Neuronal stem cell (in vitro differentiated cells): Measurements from ENCODE around the gene UGT1A3.

Experiments
- DNase-seq: peaks from one replicate; pipeline ENCODE4 v3.0.0-alpha.2; 2013; ENCODE audit warnings: low spot score
- H2AFZ ChIP-seq: one replicate; pipeline ENCODE4 v1.6.1; 2013; ENCODE audit warnings: mild to moderate bottlenecking, low read length, inconsistent platforms
- H2AK5ac ChIP-seq: 2 replicates; pipeline ENCODE4 v1.6.1; 2013; ENCODE audit warnings: low read depth, mild to moderate bottlenecking, inconsistent platforms, low read length, moderate library complexity, mixed read lengths
- H2BK120ac ChIP-seq: 2 replicates; pipeline ENCODE4 v1.6.1; 2013; ENCODE audit warnings: low read depth, mild to moderate bottlenecking, inconsistent platforms, low read length, moderate library complexity, mixed read lengths
- H2BK12ac ChIP-seq: one replicate; pipeline ENCODE4 v1.6.1; 2013; ENCODE audit warnings: low read length, inconsistent platforms
- H2BK15ac ChIP-seq: 2 replicates; pipeline ENCODE4 v1.6.1; 2013; ENCODE audit warnings: mild to moderate bottlenecking, low read length, inconsistent platforms, mixed read lengths
- H2BK5ac ChIP-seq: one replicate; pipeline ENCODE4 v1.6.1; 2013; ENCODE audit warnings: inconsistent platforms, mild to moderate bottlenecking, low read length, moderate library complexity
- H3K14ac ChIP-seq: one replicate; pipeline ENCODE4 v1.6.1; 2013; ENCODE audit warnings: low read length, inconsistent platforms
- H3K18ac ChIP-seq: 2 replicates; pipeline ENCODE4 v1.6.1; 2013; ENCODE audit warnings: low read length, inconsistent platforms
- H3K23ac ChIP-seq: 2 replicates; pipeline ENCODE4 v1.6.1; 2013; ENCODE audit warnings: low read depth, mild to moderate bottlenecking, mixed read lengths, low read length, inconsistent platforms; ENCODE audit not compliant: poor library complexity
- H3K27ac ChIP-seq: replicated peaks from 3 replicates; pipeline ENCODE4 v1.5.1; 2013; ENCODE audit warnings: low read length, inconsistent platforms
- H3K27me3 ChIP-seq, 3 experiments: 2 replicates each; pipeline ENCODE4 v1.6.1; 2013; ENCODE audit warnings: low read length in 3 of 3, mild to moderate bottlenecking in 2 of 3, inconsistent platforms in 1 of 3, low read depth in 1 of 3, mixed read lengths in 1 of 3, moderate library complexity in 1 of 3; ENCODE audit not compliant: control insufficient read depth in 3 of 3, insufficient read depth in 3 of 3
- H3K36me3 ChIP-seq, 2 donors: replicated peaks in 1 of 2; 2 replicates each; pipeline ENCODE4 v1.6.1; 2013; ENCODE audit warnings: low read length in 2 of 2; ENCODE audit not compliant: control insufficient read depth in 2 of 2, insufficient read depth in 2 of 2
- H3K4ac ChIP-seq: 2 replicates; pipeline ENCODE4 v1.6.1; 2013; ENCODE audit warnings: inconsistent platforms, mild to moderate bottlenecking, low read length, moderate library complexity
- H3K4me1 ChIP-seq, 2 donors: 1 replicate in 1 of 2; 2 replicates in 1 of 2; pipeline ENCODE4 v1.6.1; 2013; ENCODE audit warnings: low read length in 2 of 2, low read depth in 1 of 2; ENCODE audit not compliant: control insufficient read depth in 2 of 2, insufficient read depth in 1 of 2
- H3K4me2 ChIP-seq: one replicate; pipeline ENCODE4 v1.6.1; 2013; ENCODE audit warnings: mild to moderate bottlenecking, low read length, inconsistent platforms; ENCODE audit not compliant: insufficient read depth, poor library complexity, severe bottlenecking
- H3K4me3 ChIP-seq, 2 donors: 2 replicates each; pipeline ENCODE4 v1.5.1; 2013; ENCODE audit warnings: low read length in 2 of 2, mild to moderate bottlenecking in 2 of 2, inconsistent platforms in 1 of 2, moderate library complexity in 1 of 2
- H3K79me1 ChIP-seq: one replicate; pipeline ENCODE4 v1.6.1; 2013; ENCODE audit warnings: low read depth, mild to moderate bottlenecking, inconsistent platforms, low read length, moderate library complexity
- H3K9ac ChIP-seq: one replicate; pipeline ENCODE4 v1.6.1; 2013; ENCODE audit warnings: mild to moderate bottlenecking, low read depth, low read length, inconsistent platforms; ENCODE audit not compliant: poor library complexity
- H3K9me3 ChIP-seq, 2 donors: replicated peaks in 1 of 2; 2 replicates each; pipeline versions ENCODE3 to v1.6.1; 2013; ENCODE audit warnings: low read length in 2 of 2, mild to moderate bottlenecking in 2 of 2, inconsistent platforms in 1 of 2, low read depth in 1 of 2, mixed read lengths in 1 of 2, moderate library complexity in 1 of 2; ENCODE audit not compliant: control insufficient read depth in 2 of 2, insufficient read depth in 1 of 2
- H4K8ac ChIP-seq: one replicate; pipeline ENCODE4 v1.6.1; 2013; ENCODE audit warnings: low read depth, mild to moderate bottlenecking, inconsistent platforms, low read length, moderate library complexity
- H4K91ac ChIP-seq: one replicate; pipeline ENCODE4 v1.6.1; 2013; ENCODE audit warnings: low read length, low read depth, mild to moderate bottlenecking, inconsistent platforms; ENCODE audit not compliant: poor library complexity
- WGBS, 2 donors: extraction: QIAGEN DNeasy Blood & Tissue Kit; methylation state at CpG; one replicate each; pipeline ENCODE4 v1.1.7; 2013; ENCODE audit warnings: missing lambda C conversion rate in 2 of 2, mixed read lengths in 1 of 2; ENCODE audit not compliant: insufficient read length in 2 of 2, insufficient replicate concordance in 1 of 2; ENCODE audit errors: extremely low coverage in 2 of 2; 5-methylcytosine and 5-hydroxymethylcytosine counted together

Gene UGT1A3

DNA sequence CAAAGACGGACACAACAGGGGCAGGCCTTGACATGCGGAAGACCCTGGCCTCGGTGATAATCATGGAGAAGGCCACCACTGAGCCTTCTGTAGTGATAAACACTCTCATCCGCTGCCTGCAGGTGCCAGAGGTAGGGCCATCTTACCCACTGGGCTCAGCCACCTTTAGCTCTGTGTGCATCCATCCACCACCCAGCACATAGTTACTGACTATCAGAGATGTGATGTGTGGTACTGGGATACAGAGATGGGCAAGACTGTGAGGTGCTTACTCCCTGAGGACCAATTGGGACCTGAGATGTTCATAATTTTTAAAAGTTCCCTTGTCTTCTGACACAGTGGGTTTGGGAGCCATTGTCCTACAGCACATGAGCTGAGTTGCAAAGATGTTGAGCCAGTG, 50.9 kb downstream of the UGT1A3 start:
- H3K4ac ChIP-seq: no peak overlapping the region
- peaks cover 0 to 2% (median 0%) of the 10 kb centered on the region in 3 experiments for H3K27me3 ChIP-seq
- no peak overlapping the region for H2BK12ac ChIP-seq
- H2AFZ ChIP-seq: no peak overlapping the region
- no peaks in the 10 kb centered on the region for H3K79me1 ChIP-seq
- no peak overlapping the region for H3K27ac ChIP-seq
- H2BK5ac ChIP-seq: no peak overlapping the region
- H2AK5ac ChIP-seq: no peak overlapping the region
- H3K23ac ChIP-seq: no peak overlapping the region
- no peak overlapping the region for H2BK120ac ChIP-seq
- no peak overlapping the region for H4K91ac ChIP-seq
- peak overlapping the region; percentile 55 for H3K9ac ChIP-seq
- peaks cover 4 to 6% of the 10 kb centered on the region in 2 donors for H3K9me3 ChIP-seq
- no peak overlapping the region for H3K18ac ChIP-seq
- no peak for DNase-seq
- H3K36me3 ChIP-seq: no peaks in the 10 kb centered on the region
- H4K8ac ChIP-seq: no peak overlapping the region
- WGBS, 2 donors: no CpG with 5 or more reads among the region's 4 CpGs
- H3K4me1 ChIP-seq: no peaks in the 10 kb centered on the region
- H3K14ac ChIP-seq: no peak overlapping the region
- no peak overlapping the region for H3K4me2 ChIP-seq
- H3K4me3 ChIP-seq: peak overlapping the region in 1 of 2 donors; percentile 62
- no peak overlapping the region for H2BK15ac ChIP-seq

DNA sequence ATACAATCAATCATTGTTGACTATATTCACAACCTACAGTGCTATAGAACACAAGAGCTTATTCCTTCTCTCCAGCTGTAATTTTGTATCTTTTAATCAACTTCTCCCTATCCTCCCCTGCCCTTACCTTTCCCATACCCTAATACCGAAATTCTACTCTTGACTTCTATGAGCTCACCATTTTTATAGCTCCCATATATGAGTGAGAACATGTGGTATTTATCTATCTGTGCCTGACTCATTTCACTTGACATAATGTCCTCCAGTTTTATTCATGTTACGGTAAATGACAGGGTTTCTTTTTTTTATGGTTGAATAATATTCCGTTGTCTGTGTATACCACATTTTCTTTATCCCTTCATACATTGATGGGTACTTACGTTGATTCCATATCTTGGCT, 51.9 kb downstream of the UGT1A3 start:
- no peaks in the 10 kb centered on the region for H3K4me1 ChIP-seq
- peaks cover 4% of the 10 kb centered on the region in 2 donors for H3K9me3 ChIP-seq
- WGBS, 2 donors: 100% methylated on average over 1 of the region's 4 CpGs; no CpG with 5 or more reads in 1 of the 2 donors
- H3K4me2 ChIP-seq: no peak overlapping the region
- no peak overlapping the region for H2BK120ac ChIP-seq
- no peak overlapping the region for H2BK15ac ChIP-seq
- no peak overlapping the region for H3K14ac ChIP-seq
- no peak overlapping the region for H3K27ac ChIP-seq
- H3K36me3 ChIP-seq: no peaks in the 10 kb centered on the region
- no peaks in the 10 kb centered on the region for H3K79me1 ChIP-seq
- no peak overlapping the region for H2AK5ac ChIP-seq
- H2AFZ ChIP-seq: no peak overlapping the region
- no peak overlapping the region for H4K8ac ChIP-seq
- no peak overlapping the region for H3K4ac ChIP-seq
- no peak overlapping the region for H2BK12ac ChIP-seq
- peaks cover 0 to 2% (median 0%) of the 10 kb centered on the region in 3 experiments for H3K27me3 ChIP-seq
- H3K4me3 ChIP-seq: no peak overlapping the region
- no peak overlapping the region for H2BK5ac ChIP-seq
- no peak overlapping the region for H3K18ac ChIP-seq
- DNase-seq: no peak
- H3K9ac ChIP-seq: no peak overlapping the region
- H4K91ac ChIP-seq: no peak overlapping the region
- no peak overlapping the region for H3K23ac ChIP-seq

DNA sequence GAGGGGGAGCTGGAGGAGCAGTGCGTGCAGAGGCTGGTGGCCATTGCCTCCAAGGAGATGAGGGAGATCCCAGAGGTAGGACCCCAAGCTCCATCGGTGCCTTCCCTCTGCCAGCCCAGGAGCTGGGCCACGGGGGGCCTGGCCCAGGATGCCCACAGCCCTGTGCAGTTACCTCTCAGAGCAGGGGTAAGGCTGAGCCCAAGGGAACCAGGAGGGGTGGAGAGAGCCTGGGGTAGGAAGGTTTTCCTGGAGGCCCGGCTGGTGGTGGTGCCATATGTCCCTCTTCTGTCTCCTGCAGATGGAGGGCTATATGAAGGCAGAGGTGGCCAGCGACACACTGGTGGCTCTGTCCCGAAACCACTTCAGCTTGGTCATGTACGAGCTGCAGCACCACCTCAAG, 60.7 kb downstream of the UGT1A3 start:
- H2BK120ac ChIP-seq: no peak overlapping the region
- H3K27me3 ChIP-seq: peaks cover 0 to 2% (median 0%) of the 10 kb centered on the region in 3 experiments
- H3K4me2 ChIP-seq: no peak overlapping the region
- no peak overlapping the region for H4K8ac ChIP-seq
- H3K4ac ChIP-seq: no peak overlapping the region
- no peak overlapping the region for H2BK12ac ChIP-seq
- H2BK5ac ChIP-seq: no peak overlapping the region
- H3K9me3 ChIP-seq: peaks cover 0 to 1% of the 10 kb centered on the region in 2 donors
- no peak overlapping the region for H4K91ac ChIP-seq
- no peak overlapping the region for H3K23ac ChIP-seq
- no peak overlapping the region for H3K9ac ChIP-seq
- no peak for DNase-seq
- H3K14ac ChIP-seq: no peak overlapping the region
- WGBS, 2 donors: no CpG with 5 or more reads among the region's 7 CpGs
- H3K4me1 ChIP-seq: no peaks in the 10 kb centered on the region
- no peak overlapping the region for H2AFZ ChIP-seq
- H3K18ac ChIP-seq: no peak overlapping the region
- no peak overlapping the region for H3K4me3 ChIP-seq
- no peak overlapping the region for H2AK5ac ChIP-seq
- H3K36me3 ChIP-seq: no peaks in the 10 kb centered on the region
- H3K79me1 ChIP-seq: no peaks in the 10 kb centered on the region
- H3K27ac ChIP-seq: no peak overlapping the region
- no peak overlapping the region for H2BK15ac ChIP-seq

DNA sequence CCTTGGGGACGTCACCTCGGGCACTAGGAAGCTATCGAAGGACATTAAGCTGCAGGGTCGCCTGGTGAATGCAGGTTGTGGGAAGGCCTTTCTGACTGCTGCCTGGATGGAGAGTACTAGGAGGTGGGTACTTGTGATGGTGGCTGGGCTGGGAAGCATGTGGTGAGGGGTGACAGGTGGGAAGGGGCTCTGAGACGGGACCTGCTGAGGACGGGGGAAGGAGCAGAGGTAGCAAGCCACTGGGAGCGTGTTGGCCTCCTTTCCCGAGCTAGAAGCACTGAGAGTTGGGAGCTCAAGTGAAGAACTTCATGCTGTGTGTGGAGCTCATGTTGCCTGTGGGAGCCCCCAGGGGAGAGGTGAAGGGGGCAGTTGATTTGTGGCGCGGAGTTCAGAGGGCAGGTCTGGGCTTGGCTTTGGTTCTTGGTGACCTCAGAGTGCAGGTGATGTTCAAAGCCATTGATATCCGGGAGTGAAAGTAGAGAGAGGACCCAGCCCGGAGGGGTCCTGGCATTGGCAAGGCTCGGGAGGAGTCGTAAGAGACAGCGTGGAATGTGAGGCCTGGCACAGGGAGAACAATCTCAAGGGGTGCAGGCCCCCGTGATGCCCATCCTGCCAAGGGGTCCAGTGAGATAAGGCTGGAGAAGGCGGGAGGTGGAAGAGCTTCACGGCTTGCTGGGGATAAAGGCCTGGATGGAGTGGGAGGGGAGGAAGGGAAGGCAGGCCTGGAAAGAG, 62.5 kb downstream of the UGT1A3 start:
- H3K9me3 ChIP-seq: no peaks in the 10 kb centered on the region
- H3K23ac ChIP-seq: no peak overlapping the region
- H3K9ac ChIP-seq: peak overlapping the region; percentile 3
- no peak overlapping the region for H2BK5ac ChIP-seq
- H3K4me1 ChIP-seq: no peaks in the 10 kb centered on the region
- H2AFZ ChIP-seq: no peak overlapping the region
- no peak overlapping the region for H2AK5ac ChIP-seq
- H3K18ac ChIP-seq: no peak overlapping the region
- no peak overlapping the region for H2BK120ac ChIP-seq
- H3K4me3 ChIP-seq: no peak overlapping the region
- no peak overlapping the region for H3K4ac ChIP-seq
- no peak overlapping the region for H2BK12ac ChIP-seq
- no peak overlapping the region for H3K27ac ChIP-seq
- no peak overlapping the region for H4K91ac ChIP-seq
- H4K8ac ChIP-seq: no peak overlapping the region
- no peak overlapping the region for H3K14ac ChIP-seq
- DNase-seq: no peak
- H3K36me3 ChIP-seq: no peaks in the 10 kb centered on the region
- no peaks in the 10 kb centered on the region for H3K79me1 ChIP-seq
- WGBS, 2 donors: no CpG with 5 or more reads among the region's 18 CpGs
- peaks cover 0 to 3% (median 0%) of the 10 kb centered on the region in 3 experiments for H3K27me3 ChIP-seq
- peak overlapping the region; percentile 27 for H2BK15ac ChIP-seq
- no peak overlapping the region for H3K4me2 ChIP-seq
